ENCODE data around the gene CCL22. TPM values are rescaled to one million over a fixed set of nuclear protein-coding genes. Genes with fewer than 3 reads are reported as not detected.

Gene CCL22
- total RNA-seq, 1 experiment from 2014 or later: 0.66 TPM

- TF ChIP-seq, protein P1, sequence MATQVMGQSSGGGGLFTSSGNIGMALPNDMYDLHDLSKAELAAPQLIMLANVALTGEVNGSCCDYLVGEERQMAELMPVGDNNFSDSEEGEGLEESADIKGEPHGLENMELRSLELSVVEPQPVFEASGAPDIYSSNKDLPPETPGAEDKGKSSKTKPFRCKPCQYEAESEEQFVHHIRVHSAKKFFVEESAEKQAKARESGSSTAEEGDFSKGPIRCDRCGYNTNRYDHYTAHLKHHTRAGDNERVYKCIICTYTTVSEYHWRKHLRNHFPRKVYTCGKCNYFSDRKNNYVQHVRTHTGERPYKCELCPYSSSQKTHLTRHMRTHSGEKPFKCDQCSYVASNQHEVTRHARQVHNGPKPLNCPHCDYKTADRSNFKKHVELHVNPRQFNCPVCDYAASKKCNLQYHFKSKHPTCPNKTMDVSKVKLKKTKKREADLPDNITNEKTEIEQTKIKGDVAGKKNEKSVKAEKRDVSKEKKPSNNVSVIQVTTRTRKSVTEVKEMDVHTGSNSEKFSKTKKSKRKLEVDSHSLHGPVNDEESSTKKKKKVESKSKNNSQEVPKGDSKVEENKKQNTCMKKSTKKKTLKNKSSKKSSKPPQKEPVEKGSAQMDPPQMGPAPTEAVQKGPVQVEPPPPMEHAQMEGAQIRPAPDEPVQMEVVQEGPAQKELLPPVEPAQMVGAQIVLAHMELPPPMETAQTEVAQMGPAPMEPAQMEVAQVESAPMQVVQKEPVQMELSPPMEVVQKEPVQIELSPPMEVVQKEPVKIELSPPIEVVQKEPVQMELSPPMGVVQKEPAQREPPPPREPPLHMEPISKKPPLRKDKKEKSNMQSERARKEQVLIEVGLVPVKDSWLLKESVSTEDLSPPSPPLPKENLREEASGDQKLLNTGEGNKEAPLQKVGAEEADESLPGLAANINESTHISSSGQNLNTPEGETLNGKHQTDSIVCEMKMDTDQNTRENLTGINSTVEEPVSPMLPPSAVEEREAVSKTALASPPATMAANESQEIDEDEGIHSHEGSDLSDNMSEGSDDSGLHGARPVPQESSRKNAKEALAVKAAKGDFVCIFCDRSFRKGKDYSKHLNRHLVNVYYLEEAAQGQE (IDR thresholded peaks at IDR 0.05; ENCODE audit: low read depth): no peak
Measured at GRCh38 chr16:57316390-57317017, 42.1 kb upstream of the CCL22 start (continued).

- Histone ChIP-seq H3K27ac (ENCODE audit: low read depth, low read length) (no peak overlapping the region), H3K9me3 (ENCODE audit: control insufficient read depth in 1 of 2, insufficient read depth in 1 of 2, low read depth in 1 of 2, low read length in 2 of 2) (no peaks in the 10 kb centered on the region), H3K4me1 (ENCODE audit: control insufficient read depth in 1 of 2, insufficient read depth in 2 of 2, low read length in 2 of 2) (peaks cover 5 to 14% of the 10 kb centered on the region in 2 experiments; a peak in 3 of 4 replicates), H3K9ac (ENCODE audit: low read length) (no peak overlapping the region), H3K79me2 (ENCODE audit: insufficient read depth, low read length) (no peaks in the 10 kb centered on the region), H3K4me3 (replicated peaks in 1 of 2; ENCODE audit: low read depth in 1 of 2, low read length in 2 of 2) (no peak overlapping the region), H3K36me3 (ENCODE audit: control insufficient read depth in 1 of 2, insufficient read depth in 2 of 2, low read length in 2 of 2) (no peaks in the 10 kb centered on the region), H3K27me3 (ENCODE audit: insufficient read depth, low read length) (no peaks in the 10 kb centered on the region), H3K4me2 (ENCODE audit: low read length) (no peak overlapping the region), H4K20me1 (ENCODE audit: insufficient read depth) (no peaks in the 10 kb centered on the region), H3K9me2 (ENCODE audit: insufficient read depth) (no peaks in the 10 kb centered on the region), H2AFZ (ENCODE audit: low read depth, low read length, poor library complexity, severe bottlenecking) (no peak overlapping the region)
- DNase-seq (ENCODE audit: low read depth, low spot score) (no peak), ATAC-seq (no peak)
- ChIA-PET POLR2A (interaction anchor here (1.5 kb wide), 1 partner anchor 18 kb away, joined by 3 read pairs; no protein-coding TSS in a partner anchor), CTCF (no interaction called here), RAD21 (ENCODE audit: low non-redundant PET in 1 of 2, low total read pairs in 2 of 2, uncharacterized antibody in 2 of 2, unreplicated experiment in 2 of 2) (no interaction called here)
- TF ChIP-seq POLR2A (IDR thresholded peaks at IDR 0.05; ENCODE audit: borderline replicate concordance, extremely low read depth, insufficient read depth, insufficient read length) (no peak), ZNF274 (IDR thresholded peaks at IDR 0.05; ENCODE audit: low read depth, low read length) (no peak), ZFX (IDR thresholded peaks at IDR 0.05) (no peak)
- BruUV-seq (replicated peaks): no TSS peak
- intact Hi-C loops (cut with micrococcal nuclease): no loop called here
Measured at GRCh38 chr16:57318240-57318970, 40.2 kb upstream of the CCL22 start.
